T-cell (primary cell): ENCODE measurements around the gene TRIM69. TPM values are rescaled to one million over a fixed set of nuclear protein-coding genes. Genes with fewer than 3 reads are reported as not detected.
A peak's percentile ranks its signal among the peaks of the same experiment; 100 is the strongest.
"Not testable (repeated sequence)": the region's sequence is repeated elsewhere in the genome, so short reads cannot be mapped to it uniquely, and the experiment has no call there.

Experiments used
- ATAC-seq, 4 experiments: fragments of 200-7000 bp in 3 of 4; fragments of 150-1000 bp in 1 of 4; cut with Tn5 transposase; replicated peaks in 1 of 4; 1 replicate in 3 of 4; 2 replicates in 1 of 4; pipeline ENCODE4 v1.10.0; 2021; ENCODE audit warnings: moderate library complexity in 3 of 4, mild to moderate bottlenecking in 2 of 4, moderate number of reproducible peaks in 1 of 4
- CTCF ChIA-PET, 2 donors: fragments of 300-600 bp; sonication (Branson Sonifier 250); formaldehyde crosslinking; loops; one replicate each; lab custom pipeline; 2022; ENCODE audit warnings: antibody characterized with exemption in 2 of 2; lab: Charles Lee
- POLR2A ChIA-PET, 2 donors: fragments of 300-600 bp; sonication (Branson Sonifier 250); formaldehyde crosslinking; loops; one replicate each; lab custom pipeline; 2022; ENCODE audit warnings: antibody characterized with exemption in 2 of 2; lab: Charles Lee
- DNase-seq, 35 experiments: peaks; one replicate each; pipeline versions ENCODE4 v3.0.0 to v3.0.0-alpha.2; 2013 to 2023
- H3K27ac ChIP-seq: one replicate; pipeline ENCODE4 v1.5.1; 2013; ENCODE audit warnings: low read length
- H3K27me3 ChIP-seq, 2 experiments: replicated peaks in 1 of 2; 1 replicate in 1 of 2; 2 replicates in 1 of 2; pipeline versions ENCODE4 v1.6.1 to v1.7.0; 2013; ENCODE audit warnings: low read length in 1 of 2, mixed read lengths in 1 of 2; ENCODE audit not compliant: control insufficient read depth in 2 of 2, insufficient read depth in 2 of 2; ENCODE audit errors: extremely low read depth in 1 of 2
- H3K36me3 ChIP-seq, 2 donors: 1 replicate in 1 of 2; 2 replicates in 1 of 2; pipeline versions ENCODE4 v1.6.1 to v1.7.0; 2013; ENCODE audit warnings: low read length in 1 of 2; ENCODE audit not compliant: control insufficient read depth in 2 of 2, insufficient read depth in 1 of 2; ENCODE audit errors: extremely low read depth in 1 of 2
- H3K4me1 ChIP-seq, 2 experiments: 1 replicate in 1 of 2; 2 replicates in 1 of 2; pipeline versions ENCODE4 v1.6.1 to v1.7.0; 2013; ENCODE audit warnings: low read length in 2 of 2, mixed read lengths in 1 of 2; ENCODE audit not compliant: insufficient read depth in 2 of 2, control insufficient read depth in 1 of 2; ENCODE audit errors: extremely low read depth in 1 of 2
- H3K4me3 ChIP-seq, 2 donors: 1 replicate in 1 of 2; 2 replicates in 1 of 2; pipeline versions ENCODE4 v1.5.1 to v1.7.0; 2013; ENCODE audit warnings: mild to moderate bottlenecking in 2 of 2, low read length in 1 of 2, moderate library complexity in 1 of 2; ENCODE audit not compliant: control insufficient read depth in 1 of 2; ENCODE audit errors: extremely low read depth in 1 of 2
- H3K9me3 ChIP-seq: 2 replicates; pipeline ENCODE4 v1.7.0; 2013
- H3K27ac Mint-ChIP-seq, 2 donors: one replicate each; pipeline ENCODE4 v1.8.0; 2020 to 2021; ENCODE audit warnings: mild to moderate bottlenecking in 2 of 2, mixed read lengths in 2 of 2
- H3K27me3 Mint-ChIP-seq, 2 donors: one replicate each; pipeline ENCODE4 v1.8.0; 2021 to 2022; ENCODE audit warnings: mixed read lengths in 2 of 2
- H3K36me3 Mint-ChIP-seq: one replicate; pipeline ENCODE4 v1.8.0; 2021; ENCODE audit warnings: mixed read lengths
- H3K4me1 Mint-ChIP-seq, 3 donors: one replicate each; pipeline ENCODE4 v1.8.0; 2020 to 2022; ENCODE audit warnings: mixed read lengths in 3 of 3, mild to moderate bottlenecking in 1 of 3
- H3K4me3 Mint-ChIP-seq, 3 donors: one replicate each; pipeline ENCODE4 v1.8.0; 2020 to 2022; ENCODE audit warnings: mild to moderate bottlenecking in 3 of 3, mixed read lengths in 3 of 3, moderate library complexity in 3 of 3
- H3K9me3 Mint-ChIP-seq, 3 donors: one replicate each; pipeline ENCODE4 v1.8.0; 2020 to 2022; ENCODE audit warnings: mixed read lengths in 3 of 3
- WGBS: methylation state at CpG from one replicate; pipeline ENCODE4 v1.1.5; 2013; ENCODE audit warnings: missing lambda C conversion rate; ENCODE audit not compliant: insufficient coverage; 5-methylcytosine and 5-hydroxymethylcytosine counted together
- total RNA-seq, 35 experiments: library from RNA in 6 of 35; stranded (reverse) in 6 of 35; fragments of 120-200 nt in 1 of 35; gene quantifications; one replicate each; pipeline versions ENCODE4 v1.2.1 to v1.2.4 and lab custom pipeline; 2013 to 2026

Gene TRIM69
- total RNA-seq, 5 donors from 2014 or later (not counting 1 experiment from before 2014, with no cell fraction given): 21.5 to 56.9 (median 42.9) TPM

DNA sequence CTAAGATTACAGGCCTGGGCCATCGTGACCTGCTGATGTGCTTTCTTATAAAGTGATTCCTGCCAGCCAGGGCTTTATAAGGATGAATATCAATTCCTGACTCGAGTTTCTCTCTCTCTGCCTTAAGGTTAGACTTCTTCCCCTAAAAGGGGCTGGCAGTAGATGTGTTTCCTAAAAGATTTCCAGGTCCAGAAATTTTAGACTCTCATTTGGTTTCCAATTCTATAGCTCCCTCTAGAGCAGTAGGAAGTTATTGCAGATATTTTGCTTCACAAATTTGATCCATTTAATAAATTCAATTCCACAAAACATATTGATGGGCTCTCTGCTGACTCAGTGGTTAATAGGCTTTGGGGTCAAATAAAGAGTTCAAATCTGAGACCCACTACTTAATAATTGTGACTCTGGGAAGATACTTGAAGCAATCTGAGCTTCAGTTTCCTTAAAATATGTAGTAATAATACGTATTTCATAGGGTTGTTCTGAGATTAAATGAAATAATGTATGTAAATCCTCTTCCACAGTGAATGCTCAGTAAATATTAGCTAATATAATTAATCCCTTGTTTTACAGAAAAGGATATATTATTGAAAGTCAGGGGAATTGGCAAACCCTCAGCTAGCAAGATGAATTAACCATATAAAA lies 2.1 kb downstream of the TRIM69 start:
- H3K4me1 ChIP-seq: peaks cover 7 to 43% of the 10 kb centered on the region in 2 experiments
- Mint-ChIP-seq H3K27me3 (no peaks in the 10 kb centered on the region), H3K9me3 (no peaks in the 10 kb centered on the region), H3K4me1 (peaks cover 55 to 59% (median 58%) of the 10 kb centered on the region in 3 donors), H3K27ac (peak overlapping the region; percentile 80 to 84), H3K36me3 (no peaks in the 10 kb centered on the region), H3K4me3 (peak overlapping the region in 2 of 3 donors; percentile 14 to 51)
- no CpG with 5 or more reads among the region's 3 CpGs for WGBS
- H3K27me3 ChIP-seq: no peaks in the 10 kb centered on the region
- ChIA-PET CTCF (interaction anchor here (0.6 to 5.2 kb wide), 25 partner anchors 8 to 408 kb away, joined by 3 to 153 read pairs (median 5); partner anchors contain the start of genes B2M (in 2 of the 2), PATL2 (in 2 of the 2) and SPG11 (in 2 of the 2)), POLR2A (interaction anchor here (0.5 to 5.3 kb wide), 10 partner anchors 11 to 463 kb away, joined by 3 to 132 read pairs (median 4); partner anchors contain the start of genes B2M (in 2 of the 2), PATL2 (in 2 of the 2) and SPG11 (in 2 of the 2))
- peak overlapping the region; percentile 89 for H3K27ac ChIP-seq
- peaks cover 0 to 3% of the 10 kb centered on the region in 2 donors for H3K36me3 ChIP-seq
- DNase-seq (peak in 1 of 35 experiments; percentile 74), ATAC-seq (no peak)
- no peak overlapping the region for H3K4me3 ChIP-seq
- H3K9me3 ChIP-seq: no peaks in the 10 kb centered on the region

- Mint-ChIP-seq H3K4me1 (peaks cover 47 to 53% (median 52%) of the 10 kb centered on the region in 3 donors), H3K27ac (peak overlapping the region; percentile 74 to 83), H3K4me3 (peak overlapping the region; percentile 28 to 54 (median 46))
- not testable (repeated sequence) for H3K9me3 ChIP-seq, H3K9me3 Mint-ChIP-seq, ATAC-seq, H3K36me3 ChIP-seq, H3K36me3 Mint-ChIP-seq, H3K27ac ChIP-seq, H3K27me3 ChIP-seq, H3K27me3 Mint-ChIP-seq, H3K4me3 ChIP-seq
- 91% methylated on average over 4 of the region's 24 CpGs for WGBS
- POLR2A ChIA-PET: interaction anchor here (0.5 to 5.3 kb wide), 7 partner anchors 12 to 462 kb away, joined by 3 to 132 read pairs (median 32); partner anchors contain the start of genes B2M (in 2 of the 2), PATL2 (in 2 of the 2) and SPG11 (in 2 of the 2)
- DNase-seq: peak in 5 of 35 experiments; percentile 25 to 63 (median 34)
- CTCF ChIA-PET: interaction anchor here (0.6 to 5.2 kb wide), 15 partner anchors 9 to 409 kb away, joined by 3 to 153 read pairs (median 6); partner anchors contain the start of genes B2M (in 2 of the 2), PATL2 (in 2 of the 2) and SPG11 (in 2 of the 2)
- H3K4me1 ChIP-seq: peaks cover 7 to 35% of the 10 kb centered on the region in 2 experiments
Observed at GRCh38 chr15:44739222-44739847, 3.0 kb downstream of the TRIM69 start.

GRCh38 chr15:44743454-44743853 lies 7.1 kb downstream of the TRIM69 start:
- H3K4me1 Mint-ChIP-seq: peaks cover 11 to 19% (median 17%) of the 10 kb centered on the region in 3 donors
- H3K4me1 ChIP-seq, H3K36me3 Mint-ChIP-seq, H3K4me3 Mint-ChIP-seq, H3K27ac Mint-ChIP-seq, H3K4me3 ChIP-seq, H3K27ac ChIP-seq, DNase-seq, H3K27me3 ChIP-seq, ATAC-seq, POLR2A ChIA-PET, H3K36me3 ChIP-seq, H3K27me3 Mint-ChIP-seq, CTCF ChIA-PET, H3K9me3 ChIP-seq: not testable (repeated sequence)
- WGBS: no CpG with 5 or more reads among the region's 2 CpGs
- H3K9me3 Mint-ChIP-seq: peaks cover 8 to 11% (median 10%) of the 10 kb centered on the region in 3 donors

DNA sequence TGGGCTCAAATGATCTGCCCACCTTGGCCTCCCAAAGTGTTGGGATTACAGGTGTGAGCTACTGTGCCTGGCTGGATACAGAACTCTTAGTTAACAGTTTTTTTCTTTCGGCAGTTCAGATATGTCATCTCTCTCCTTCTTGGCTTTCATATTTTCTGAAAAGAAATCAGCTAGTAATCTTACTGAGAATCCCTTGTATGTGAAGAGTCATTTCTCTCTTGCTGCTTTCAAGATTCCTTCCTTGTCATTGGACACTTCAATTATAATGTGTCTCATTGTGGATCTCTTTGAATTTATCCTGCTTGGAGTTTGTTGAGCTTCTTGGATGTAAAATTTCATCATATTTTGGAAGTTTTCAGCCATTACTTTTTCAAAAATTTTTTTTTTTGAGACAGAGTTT lies 17.0 kb downstream of the TRIM69 start:
- H3K27me3 Mint-ChIP-seq: no peaks in the 10 kb centered on the region
- no peaks in the 10 kb centered on the region for H3K27me3 ChIP-seq
- peaks cover 0 to 9% (median 2%) of the 10 kb centered on the region in 3 donors for H3K4me1 Mint-ChIP-seq
- H3K27ac Mint-ChIP-seq: no peak overlapping the region
- POLR2A ChIA-PET: interaction anchor here (0.6 kb wide), 2 partner anchors 35 to 1631 kb away, joined by 3 to 4 read pairs; no protein-coding TSS in a partner anchor
- ATAC-seq: no peak
- CTCF ChIA-PET: no interaction called here
- no peaks in the 10 kb centered on the region for H3K4me1 ChIP-seq
- no peak for DNase-seq
- no peak overlapping the region for H3K4me3 Mint-ChIP-seq
- no peak overlapping the region for H3K27ac ChIP-seq
- H3K4me3 ChIP-seq: no peak overlapping the region
- peaks cover 4 to 35% (median 10%) of the 10 kb centered on the region in 3 donors for H3K9me3 Mint-ChIP-seq
- peaks cover 49% of the 10 kb centered on the region for H3K36me3 Mint-ChIP-seq
- no peaks in the 10 kb centered on the region for H3K9me3 ChIP-seq
- no peaks in the 10 kb centered on the region for H3K36me3 ChIP-seq
- no CpG with 5 or more reads among the region's 1 CpG for WGBS

DNA sequence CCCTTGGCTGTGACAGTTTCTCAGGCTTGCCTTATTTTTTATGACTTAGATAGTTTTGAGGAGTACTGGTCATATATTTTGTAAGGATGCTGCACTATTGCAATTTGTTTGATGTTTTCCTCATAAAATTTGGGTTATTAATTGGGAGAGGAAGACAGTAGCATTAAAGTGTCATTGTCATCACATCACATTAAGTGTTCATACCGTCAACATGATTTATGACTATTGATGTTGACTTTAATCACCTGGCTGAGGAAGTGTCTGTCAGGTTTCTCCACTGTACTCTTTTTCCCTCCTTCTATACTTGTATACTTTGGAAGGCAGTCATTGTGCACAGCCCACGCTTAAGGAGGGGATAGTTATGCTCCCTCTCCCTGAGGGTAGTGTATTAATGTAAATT lies 26.9 kb downstream of the TRIM69 start:
- Mint-ChIP-seq H3K27me3 (no peaks in the 10 kb centered on the region), H3K27ac (no peak overlapping the region), H3K36me3 (peaks cover 13% of the 10 kb centered on the region), H3K4me3 (no peak overlapping the region), H3K4me1 (no peaks in the 10 kb centered on the region), H3K9me3 (no peaks in the 10 kb centered on the region)
- POLR2A ChIA-PET: no interaction called here
- WGBS: no CpG with 5 or more reads among the region's 2 CpGs
- H3K27me3 ChIP-seq: no peaks in the 10 kb centered on the region
- no peaks in the 10 kb centered on the region for H3K36me3 ChIP-seq
- H3K4me3 ChIP-seq: no peak overlapping the region
- no peak overlapping the region for H3K27ac ChIP-seq
- H3K9me3 ChIP-seq: no peaks in the 10 kb centered on the region
- no peak for ATAC-seq
- no peak for DNase-seq
- no peaks in the 10 kb centered on the region for H3K4me1 ChIP-seq
- CTCF ChIA-PET: no interaction called here

DNA sequence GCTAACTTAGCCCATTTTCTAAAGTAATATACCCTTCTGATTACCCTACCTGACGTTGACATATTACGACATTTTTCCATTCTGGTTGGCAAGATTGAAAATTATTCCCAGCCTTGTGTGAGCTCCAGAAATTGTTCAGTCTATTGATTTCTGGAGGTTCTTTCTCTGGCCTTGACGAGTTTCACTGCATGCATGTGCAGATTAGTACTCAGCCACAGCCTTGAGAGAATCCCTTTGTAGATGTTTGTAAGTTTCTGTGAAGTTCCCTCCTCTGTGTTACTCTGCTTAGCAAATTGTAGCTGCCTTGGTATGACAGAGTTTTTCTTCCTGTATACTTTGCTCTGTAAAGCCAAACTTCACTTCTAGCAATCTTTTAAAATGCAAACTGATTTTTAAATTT lies 27.5 kb downstream of the TRIM69 start:
- Histone ChIP-seq H3K4me1 (no peaks in the 10 kb centered on the region), H3K9me3 (no peaks in the 10 kb centered on the region), H3K36me3 (no peaks in the 10 kb centered on the region), H3K27ac (no peak overlapping the region), H3K4me3 (no peak overlapping the region), H3K27me3 (no peaks in the 10 kb centered on the region)
- peaks cover 16% of the 10 kb centered on the region for H3K36me3 Mint-ChIP-seq
- ChIA-PET CTCF (no interaction called here), POLR2A (interaction anchor here (0.6 to 0.9 kb wide), 2 partner anchors 184 to 533 kb away, joined by 4 to 22 read pairs; no protein-coding TSS in a partner anchor)
- H3K27ac Mint-ChIP-seq: no peak overlapping the region
- ATAC-seq (no peak), DNase-seq (no peak)
- H3K9me3 Mint-ChIP-seq: no peaks in the 10 kb centered on the region
- H3K4me1 Mint-ChIP-seq: no peaks in the 10 kb centered on the region
- H3K4me3 Mint-ChIP-seq: no peak overlapping the region
- H3K27me3 Mint-ChIP-seq: no peaks in the 10 kb centered on the region
- WGBS: 100% methylated on average over 1 of the region's 3 CpGs
